Gastrocnemius medialis (tissue), 4 donors: ENCODE measurements around the gene KRTAP12-4. TPM values are rescaled to one million over a fixed set of nuclear protein-coding genes. Genes with fewer than 3 reads are reported as not detected.
"Not testable (repeated sequence)": the region's sequence is repeated elsewhere in the genome, so short reads cannot be mapped to it uniquely, and the experiment has no call there.

Experiments
- ATAC-seq, 2 donors: fragments of 150-250 bp; one replicate each; pipeline ENCODE4 v1.9.1; 2016
- DNase-seq, 2 donors: peaks; one replicate each; pipeline ENCODE4 v3.0.0-alpha.2; 2019
- H3K27ac ChIP-seq, 4 donors: fragments of 200-600 bp; sonication (generic); 1 replicate in 1 of 4; 2 replicates in 3 of 4; pipeline ENCODE4 v1.5.1; 2016 to 2018; ENCODE audit warnings: mild to moderate bottlenecking in 2 of 4, moderate library complexity in 1 of 4
- H3K27me3 ChIP-seq, 3 donors: fragments of 200-600 bp; sonication (generic) in 2 of 3; 1 replicate in 1 of 3; 2 replicates in 2 of 3; pipeline versions ENCODE4 v1.5.1 to v1.6.0; 2016 to 2019; ENCODE audit warnings: mild to moderate bottlenecking in 1 of 3, moderate library complexity in 1 of 3
- H3K36me3 ChIP-seq, 2 donors: fragments of 200-600 bp; sonication (generic) in 1 of 2; one replicate each; pipeline ENCODE4 v1.5.1; 2017 to 2018
- H3K4me1 ChIP-seq, 2 donors: fragments of 200-600 bp; sonication (generic) in 1 of 2; one replicate each; pipeline ENCODE4 v1.5.1; 2016 to 2017; ENCODE audit warnings: mild to moderate bottlenecking in 2 of 2
- H3K4me3 ChIP-seq, 4 donors: fragments of 200-600 bp; sonication (generic) in 3 of 4; 1 replicate in 1 of 4; 2 replicates in 3 of 4; pipeline ENCODE4 v1.5.1; 2016 to 2019; ENCODE audit warnings: mild to moderate bottlenecking in 2 of 4
- H3K9me3 ChIP-seq, 3 donors: fragments of 200-600 bp; sonication (generic) in 2 of 3; 1 replicate in 1 of 3; 2 replicates in 2 of 3; pipeline ENCODE4 v1.5.1; 2016 to 2019
- CTCF ChIP-seq, 5 experiments: fragments of 450-650 bp in 3 of 5; fragments of 200-600 bp in 2 of 5; sonication (generic) in 2 of 5; IDR thresholded peaks in 4 of 5; conservative IDR thresholded peaks in 1 of 5; 1 replicate in 4 of 5; 2 replicates in 1 of 5; pipeline ENCODE4 v1.5.1; 2016 to 2019; ENCODE audit warnings: antibody characterized with exemption in 5 of 5, mild to moderate bottlenecking in 3 of 5, moderate library complexity in 3 of 5
- POLR2A ChIP-seq, 2 donors: fragments of 450-650 bp; IDR thresholded peaks; one replicate each; pipeline ENCODE4 v1.6.1; 2017; ENCODE audit warnings: antibody characterized with exemption in 2 of 2, mild to moderate bottlenecking in 2 of 2, moderate library complexity in 2 of 2
- in situ Hi-C, 4 donors: fragments of 200-750 bp; cut with MboI; loops; one replicate each; pipeline versions ENCODE4 v1.15.0 to v1.8.0; 2017; ENCODE audit warnings: low sequenced_read_pairs in 4 of 4
- intact Hi-C: fragments of 100-400 bp; cut with DNase I; formaldehyde crosslinking; loops from one replicate; pipeline ENCODE4 v1.15.1; 2023; ENCODE audit warnings: low total_unique reads
- total RNA-seq, 4 donors: library from RNA; depleted of rRNA; stranded (reverse); fragments of >200 nt; gene quantifications; one replicate each; pipeline versions ENCODE4 v1.1.0 to v1.2.3, GENCODE V29; 2016

KRTAP12-4 gene
- total RNA-seq, 4 donors from 2014 or later: not detected

DNA sequence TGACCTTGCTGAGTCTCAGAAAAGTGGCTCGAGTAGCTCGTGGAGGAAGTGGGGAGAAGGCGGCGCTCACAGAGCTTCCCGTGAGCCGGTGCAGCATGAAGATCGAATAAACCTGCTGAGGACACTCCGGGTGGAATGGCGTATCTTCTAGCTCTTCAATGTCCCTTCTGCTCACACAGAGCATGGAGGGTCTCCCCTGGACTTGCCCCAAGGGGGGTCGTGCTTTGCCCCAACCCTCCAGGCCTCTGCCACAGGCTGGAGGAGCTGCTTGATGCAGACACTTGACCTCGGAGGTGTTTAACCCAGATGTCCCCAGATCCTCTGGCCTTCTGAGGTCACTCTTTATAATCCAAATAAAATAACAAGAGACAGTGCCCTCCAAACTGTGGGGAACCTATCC is 40.3 kb upstream of the KRTAP12-4 start:
- H3K4me1 ChIP-seq: no peaks in the 10 kb centered on the region
- ATAC-seq (no peak), DNase-seq (no peak)
- no peak for TF ChIP-seq POLR2A (IDR thresholded peaks at IDR 0.05)
- no peak for TF ChIP-seq CTCF (IDR thresholded peaks at IDR 0.05 in 4 of 5, conservative IDR thresholded peaks at IDR 0.05 in 1 of 5)
- H3K4me3 ChIP-seq: no peak overlapping the region
- H3K27ac ChIP-seq: no peak overlapping the region
- H3K9me3 ChIP-seq: peaks cover 0 to 15% (median 4%) of the 10 kb centered on the region in 3 donors
- H3K36me3 ChIP-seq: no peaks in the 10 kb centered on the region
- peaks cover 4 to 29% (median 21%) of the 10 kb centered on the region in 3 donors for H3K27me3 ChIP-seq
- intact Hi-C loops: no loop called here
- in situ Hi-C loops: no loop called here

DNA sequence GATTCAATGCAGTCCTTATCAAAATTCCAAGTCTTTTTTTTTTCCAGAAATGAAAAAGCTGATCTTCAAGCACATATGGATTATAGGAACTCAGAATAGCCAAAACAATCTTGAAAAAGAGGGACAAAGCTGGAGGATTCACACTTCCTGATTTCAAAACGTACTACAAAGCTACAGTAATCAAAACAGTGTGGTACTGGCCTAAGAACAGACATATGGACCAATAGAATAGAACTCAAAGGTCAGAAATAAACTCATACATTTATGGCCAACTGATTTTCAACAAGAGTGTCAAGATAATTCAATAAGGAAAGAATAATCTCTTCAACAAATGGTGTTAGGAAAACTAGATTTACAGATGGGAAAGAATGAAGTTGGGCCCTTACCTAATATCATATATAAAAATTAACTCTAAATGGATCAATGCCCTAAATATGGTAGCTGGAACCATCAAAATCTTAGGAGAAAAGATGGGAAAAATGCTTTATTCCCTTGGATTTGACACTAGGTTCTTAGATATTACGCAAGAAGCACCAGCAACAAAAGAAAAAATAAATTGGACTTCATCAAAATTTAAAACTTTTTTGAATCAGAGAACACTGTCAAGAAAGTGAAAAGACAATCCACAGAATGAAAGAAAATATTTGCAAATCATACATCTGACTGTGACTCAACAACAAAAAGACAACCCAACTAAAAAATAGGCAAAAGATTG is 38.5 kb upstream of the KRTAP12-4 start:
- H3K27me3 ChIP-seq: peaks cover 0 to 12% (median 12%) of the 10 kb centered on the region in 3 donors

GRCh38 chr21:44691686-44692085 is 37.2 kb upstream of the KRTAP12-4 start:
- Histone ChIP-seq H3K27me3 (peaks cover 9 to 17% (median 11%) of the 10 kb centered on the region in 3 donors), H3K36me3 (no peaks in the 10 kb centered on the region), H3K27ac (no peak overlapping the region), H3K4me3 (no peak overlapping the region), H3K4me1 (no peaks in the 10 kb centered on the region), H3K9me3 (peaks cover 0 to 15% (median 4%) of the 10 kb centered on the region in 3 donors)
- DNase-seq (no peak), ATAC-seq (no peak)
- intact Hi-C loops: no loop called here
- TF ChIP-seq CTCF (IDR thresholded peaks at IDR 0.05 in 4 of 5, conservative IDR thresholded peaks at IDR 0.05 in 1 of 5): no peak
- TF ChIP-seq POLR2A (IDR thresholded peaks at IDR 0.05): no peak
- in situ Hi-C loops: no loop called here

More for the DNA sequence above, 38.5 kb upstream of the KRTAP12-4 start:
- Histone ChIP-seq H3K9me3 (peaks cover 0 to 15% (median 4%) of the 10 kb centered on the region in 3 donors), H3K36me3 (no peaks in the 10 kb centered on the region), H3K27ac (no peak overlapping the region), H3K4me3 (no peak overlapping the region), H3K4me1 (no peaks in the 10 kb centered on the region)
- ATAC-seq (no peak), DNase-seq (no peak)
- TF ChIP-seq POLR2A (IDR thresholded peaks at IDR 0.05) (no peak), CTCF (IDR thresholded peaks at IDR 0.05 in 4 of 5, conservative IDR thresholded peaks at IDR 0.05 in 1 of 5) (no peak)
- in situ Hi-C loops: no loop called here
- intact Hi-C loops: no loop called here

DNA sequence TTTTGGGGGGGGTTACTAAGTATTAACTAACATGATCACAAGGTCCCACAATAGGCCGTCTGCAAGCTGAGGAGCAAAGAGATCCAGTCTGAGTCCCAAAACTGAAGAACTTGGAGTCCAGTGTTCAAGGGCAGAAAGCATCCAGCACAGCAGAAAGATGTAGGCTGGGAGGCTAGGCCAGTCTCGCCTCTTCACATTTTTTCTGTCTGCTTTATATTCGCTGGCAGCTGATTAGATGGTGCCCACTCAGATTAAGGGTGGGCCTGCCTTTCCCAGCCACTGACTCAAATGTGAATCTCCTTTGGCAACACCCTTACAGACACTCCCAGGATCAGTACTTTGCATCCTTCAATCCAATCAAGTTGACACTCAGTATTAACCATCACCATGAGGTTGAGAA is 35.3 kb upstream of the KRTAP12-4 start:
- in situ Hi-C loops, H3K27ac ChIP-seq, intact Hi-C loops, DNase-seq, H3K4me3 ChIP-seq, ATAC-seq, H3K4me1 ChIP-seq, H3K36me3 ChIP-seq: not testable (repeated sequence)
- Histone ChIP-seq H3K9me3 (peaks cover 0 to 15% (median 4%) of the 10 kb centered on the region in 3 donors), H3K27me3 (peaks cover 11 to 26% (median 18%) of the 10 kb centered on the region in 3 donors)

DNA sequence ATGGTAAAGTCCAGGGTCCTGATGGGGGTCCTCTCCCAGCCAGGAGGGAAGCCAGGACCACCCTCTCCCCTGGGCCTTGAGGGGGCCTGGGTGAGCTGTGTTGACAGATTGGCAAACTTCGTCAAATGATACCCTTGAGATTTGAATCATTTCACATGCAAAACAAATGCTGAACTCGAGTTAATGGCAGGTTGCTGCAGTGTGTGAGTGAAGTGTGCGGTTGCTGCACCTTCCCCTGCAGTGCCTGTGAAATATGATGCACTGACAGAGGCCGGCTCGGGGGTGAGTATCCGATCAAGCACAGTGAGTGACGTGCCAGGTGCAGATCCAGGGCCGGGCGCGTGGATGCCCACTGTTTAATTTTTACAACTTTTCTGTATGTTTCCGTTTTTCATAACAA is 33.2 kb upstream of the KRTAP12-4 start:
- H3K27me3 ChIP-seq: peaks cover 16 to 26% (median 22%) of the 10 kb centered on the region in 3 donors
- ATAC-seq: no peak
- intact Hi-C loops: no loop called here
- H3K27ac ChIP-seq: no peak overlapping the region
- in situ Hi-C loops: no loop called here
- no peaks in the 10 kb centered on the region for H3K4me1 ChIP-seq
- no peak for TF ChIP-seq CTCF (IDR thresholded peaks at IDR 0.05 in 4 of 5, conservative IDR thresholded peaks at IDR 0.05 in 1 of 5)
- no peak for TF ChIP-seq POLR2A (IDR thresholded peaks at IDR 0.05)
- peaks cover 0 to under 1% (median 0%) of the 10 kb centered on the region in 3 donors for H3K9me3 ChIP-seq
- H3K36me3 ChIP-seq: no peaks in the 10 kb centered on the region
- DNase-seq: no peak
- H3K4me3 ChIP-seq: no peak overlapping the region
